ENCODE results near the gene SMIM30. TPM values are rescaled to one million over a fixed set of nuclear protein-coding genes. Genes with fewer than 3 reads are reported as not detected.

The SMIM30 gene
- total RNA-seq, 1 donor from 2014 or later, result 112 TPM

DNA sequence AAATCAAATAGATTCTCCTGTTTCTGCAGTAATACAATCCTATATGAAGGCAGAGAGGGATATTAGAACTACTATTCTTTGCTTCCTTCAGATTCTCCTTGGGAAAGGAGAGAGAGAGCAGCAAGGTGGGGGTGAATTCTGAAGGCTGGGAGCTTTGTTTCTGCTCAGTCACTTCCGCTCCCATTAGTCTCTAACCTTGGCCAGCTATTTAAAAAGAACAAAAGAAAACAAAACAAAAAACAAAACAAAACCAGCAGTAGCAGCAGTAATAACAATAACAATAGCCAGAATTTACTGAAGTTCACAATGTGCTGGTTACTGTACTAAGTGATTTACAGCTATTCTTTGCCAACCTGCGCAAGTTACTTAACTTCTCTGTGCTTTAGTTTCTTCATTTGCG lies 41.7 kb downstream of the SMIM30 start:
- H3K36me3 ChIP-seq, result no peaks in the 10 kb centered on the region
- Mint-ChIP-seq H3K36me3 (no peaks in the 10 kb centered on the region), H3K9me3 (no peaks in the 10 kb centered on the region), H3K27ac (peak overlapping the region; percentile 50), H3K27me3 (ENCODE audit: insufficient read depth, low read depth) (no peaks in the 10 kb centered on the region), H3K4me3 (no peak overlapping the region), H3K4me1 (peaks cover 8% of the 10 kb centered on the region)
- no peak overlapping the region for H3K4me3 ChIP-seq
- H3K9ac ChIP-seq, result no peak overlapping the region
- no peaks in the 10 kb centered on the region for H4K20me1 ChIP-seq (ENCODE audit: low read depth)
- no peaks in the 10 kb centered on the region for H3F3A ChIP-seq (ENCODE audit: low read depth)
- H3K9me3 ChIP-seq (ENCODE audit: low read depth), result no peaks in the 10 kb centered on the region
- peaks cover 100% of the 10 kb centered on the region for H3K27me3 ChIP-seq
- H3K4me2 ChIP-seq, result no peak overlapping the region
- TF ChIP-seq EZH2phosphoT487 (IDR thresholded peaks at IDR 0.05), result no peak
- no peak for TF ChIP-seq EZH2 (IDR thresholded peaks at IDR 0.05)
- TF ChIP-seq, protein P1, sequence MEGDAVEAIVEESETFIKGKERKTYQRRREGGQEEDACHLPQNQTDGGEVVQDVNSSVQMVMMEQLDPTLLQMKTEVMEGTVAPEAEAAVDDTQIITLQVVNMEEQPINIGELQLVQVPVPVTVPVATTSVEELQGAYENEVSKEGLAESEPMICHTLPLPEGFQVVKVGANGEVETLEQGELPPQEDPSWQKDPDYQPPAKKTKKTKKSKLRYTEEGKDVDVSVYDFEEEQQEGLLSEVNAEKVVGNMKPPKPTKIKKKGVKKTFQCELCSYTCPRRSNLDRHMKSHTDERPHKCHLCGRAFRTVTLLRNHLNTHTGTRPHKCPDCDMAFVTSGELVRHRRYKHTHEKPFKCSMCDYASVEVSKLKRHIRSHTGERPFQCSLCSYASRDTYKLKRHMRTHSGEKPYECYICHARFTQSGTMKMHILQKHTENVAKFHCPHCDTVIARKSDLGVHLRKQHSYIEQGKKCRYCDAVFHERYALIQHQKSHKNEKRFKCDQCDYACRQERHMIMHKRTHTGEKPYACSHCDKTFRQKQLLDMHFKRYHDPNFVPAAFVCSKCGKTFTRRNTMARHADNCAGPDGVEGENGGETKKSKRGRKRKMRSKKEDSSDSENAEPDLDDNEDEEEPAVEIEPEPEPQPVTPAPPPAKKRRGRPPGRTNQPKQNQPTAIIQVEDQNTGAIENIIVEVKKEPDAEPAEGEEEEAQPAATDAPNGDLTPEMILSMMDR (IDR thresholded peaks at IDR 0.05), result no peak
- no peak overlapping the region for H2AFZ ChIP-seq (replicated peaks)
- H3K79me2 ChIP-seq (ENCODE audit: low read depth), result no peaks in the 10 kb centered on the region
- peaks cover 10% of the 10 kb centered on the region for H3K4me1 ChIP-seq
- DNase-seq (ENCODE audit: low spot score), result no peak
- no peak overlapping the region for H3K27ac ChIP-seq

DNA sequence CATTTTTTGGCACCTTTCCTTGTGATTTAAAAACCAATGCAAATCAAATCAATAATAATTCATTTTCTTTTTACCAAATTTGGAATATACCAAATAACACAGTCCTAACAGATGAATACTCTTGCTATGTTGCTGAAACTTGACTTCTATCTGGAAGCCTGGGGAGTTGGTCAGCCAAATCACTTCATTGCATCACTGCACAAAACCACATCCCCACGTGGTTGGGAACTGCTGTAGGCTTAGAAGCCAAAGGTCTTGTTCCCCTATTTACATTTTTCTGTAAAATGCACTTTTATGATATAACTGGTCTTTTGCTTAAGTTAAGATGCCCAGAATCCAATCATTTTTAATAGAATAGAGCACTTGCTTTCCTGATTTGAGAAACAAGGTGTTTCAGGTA lies 46.9 kb downstream of the SMIM30 start:
- H3K27me3 Mint-ChIP-seq (ENCODE audit: insufficient read depth, low read depth), result no peaks in the 10 kb centered on the region
- H3K27ac Mint-ChIP-seq, result no peak overlapping the region
- H3K79me2 ChIP-seq (ENCODE audit: low read depth), result no peaks in the 10 kb centered on the region
- no peaks in the 10 kb centered on the region for H3K9me3 ChIP-seq (ENCODE audit: low read depth)
- H3K36me3 ChIP-seq, result no peaks in the 10 kb centered on the region
- peaks cover 4% of the 10 kb centered on the region for H3K4me1 Mint-ChIP-seq
- no peak overlapping the region for H2AFZ ChIP-seq (replicated peaks)
- no peak overlapping the region for H3K4me3 Mint-ChIP-seq
- H3K27me3 ChIP-seq, result peaks cover 82% of the 10 kb centered on the region
- TF ChIP-seq, protein P1 (IDR thresholded peaks at IDR 0.05), result no peak
- TF ChIP-seq EZH2phosphoT487 (IDR thresholded peaks at IDR 0.05) (no peak), EZH2 (IDR thresholded peaks at IDR 0.05) (no peak)
- no peaks in the 10 kb centered on the region for H3F3A ChIP-seq (ENCODE audit: low read depth)
- H3K36me3 Mint-ChIP-seq, result no peaks in the 10 kb centered on the region
- no peaks in the 10 kb centered on the region for H4K20me1 ChIP-seq (ENCODE audit: low read depth)
- no peaks in the 10 kb centered on the region for H3K9me3 Mint-ChIP-seq
- no peak overlapping the region for H3K9ac ChIP-seq
- no peak for DNase-seq (ENCODE audit: low spot score)
- no peak overlapping the region for H3K4me2 ChIP-seq
- no peak overlapping the region for H3K27ac ChIP-seq
- no peak overlapping the region for H3K4me3 ChIP-seq
- H3K4me1 ChIP-seq, result peaks cover 4% of the 10 kb centered on the region

Other genes with a start within 250 kb of the SMIM30 start
- 1.2 and 3.0 TPM in 2 replicates for gene GPR85, start 31.7 kb downstream of the SMIM30 start, total RNA-seq (ENCODE audit: low replicate concordance)

Measured in neural progenitor cell (in vitro differentiated cells).